ENCODE results near the gene OSBPL10. TPM values are rescaled to one million over a fixed set of nuclear protein-coding genes. Genes with fewer than 3 reads are reported as not detected.

Gene OSBPL10
- total and polyA plus RNA-seq, 2 of the 8 experiments (the other 6 are each of a cell fraction or from before 2014, with no cell fraction given) = 26.2 to 86.7 TPM

DNA sequence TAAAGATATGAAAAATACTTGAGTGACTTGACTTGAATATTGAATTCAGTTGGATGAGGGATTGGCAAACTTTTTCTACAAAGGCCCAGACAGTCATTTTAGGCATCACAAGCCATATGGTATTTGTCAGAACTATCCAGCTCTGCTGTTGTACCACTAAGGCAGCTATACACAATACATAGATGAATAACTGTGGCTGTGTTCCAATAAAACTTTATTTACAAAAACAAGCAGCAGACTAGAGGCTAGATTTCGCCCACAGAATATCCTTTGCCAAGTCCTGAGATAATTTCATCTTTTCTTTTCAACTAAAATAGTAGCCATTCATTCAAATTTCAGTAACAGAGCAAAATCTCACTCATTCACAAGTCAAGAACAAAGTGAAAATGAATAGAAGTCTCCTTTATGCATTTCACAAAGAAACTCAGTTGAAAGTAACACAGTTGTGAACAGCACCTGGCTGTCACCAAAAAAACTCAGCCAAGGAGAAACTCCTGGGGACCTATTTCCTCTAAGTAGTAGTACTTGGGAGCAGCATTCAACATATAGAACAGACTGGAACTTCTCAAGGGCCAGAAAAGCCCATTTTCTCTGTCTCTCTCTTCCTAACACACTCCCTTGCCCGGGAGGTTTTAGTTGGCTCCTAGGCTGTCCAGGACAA is 56.3 kb downstream of the OSBPL10 start:
- Histone ChIP-seq H2BK15ac (ENCODE audit: low read length) (no peak overlapping the region), H3K27me3 (replicated peaks in 1 of 4; ENCODE audit: control insufficient read depth in 3 of 4, extremely low read depth in 1 of 4, insufficient read depth in 3 of 4, low read length in 3 of 4) (no peaks in the 10 kb centered on the region), H3K79me1 (ENCODE audit: low read depth, low read length) (peaks cover 6% of the 10 kb centered on the region), H3K4me1 (replicated peaks in 1 of 4; ENCODE audit: control insufficient read depth in 3 of 4, insufficient read depth in 4 of 4, low read length in 3 of 4) (peaks cover 0 to 9% (median 2%) of the 10 kb centered on the region in 4 experiments; a peak in 3 of 7 replicates), H2AFZ (ENCODE audit: low read length) (no peak overlapping the region), H3K56ac (replicated peaks; ENCODE audit: insufficient read length, low read depth, low read length) (no peak overlapping the region), H2BK12ac (ENCODE audit: low read depth, low read length) (no peak overlapping the region), H3K36me3 (ENCODE audit: control insufficient read depth in 2 of 4, insufficient read depth in 4 of 4, low read length in 3 of 4) (peaks cover 0 to 8% (median 3%) of the 10 kb centered on the region in 4 experiments; a peak in 2 of 8 replicates), H2AK5ac (ENCODE audit: low read depth, low read length) (no peak overlapping the region), H3K9me3 (ENCODE audit: insufficient read depth in 2 of 2, low read depth in 1 of 2, low read length in 1 of 2) (peaks cover 7 to 8% of the 10 kb centered on the region in 2 experiments), H2BK5ac (ENCODE audit: low read depth, low read length) (no peak overlapping the region), H3K23me2 (ENCODE audit: low read depth, low read length) (no peaks in the 10 kb centered on the region; the same call in 1 of the 2 replicates), H3K79me2 (ENCODE audit: control insufficient read depth in 1 of 2, insufficient read depth in 2 of 2, low read length in 2 of 2) (peaks cover 8 to 94% of the 10 kb centered on the region in 2 experiments), H2BK120ac (replicated peaks; ENCODE audit: low read depth, low read length) (no peak overlapping the region), H3K14ac (ENCODE audit: insufficient read length) (peak overlapping the region; percentile 17), H4K8ac (ENCODE audit: extremely low read depth, insufficient read depth, low read length) (no peak overlapping the region), H2BK20ac (ENCODE audit: low read length) (no peak overlapping the region), H4K5ac (ENCODE audit: insufficient read length, low read depth, low read length) (peak overlapping the region; percentile 15), H4K91ac (replicated peaks; ENCODE audit: insufficient read length, low read length) (no peak overlapping the region), H3K9ac (replicated peaks in 1 of 4; ENCODE audit: extremely low read depth in 1 of 4, low read depth in 3 of 4, low read length in 3 of 4) (no peak overlapping the region), H3K4ac (replicated peaks; ENCODE audit: insufficient read length, low read depth, low read length) (no peak overlapping the region), H4K20me1 (replicated peaks in 1 of 2; ENCODE audit: control insufficient read depth in 1 of 2, insufficient read depth in 2 of 2, low read length in 2 of 2) (no peaks in the 10 kb centered on the region), H3K18ac (ENCODE audit: extremely low read depth, low read length) (no peak overlapping the region), H3K27ac (ENCODE audit: low read depth, low read length) (no peak overlapping the region), H3K23ac (ENCODE audit: insufficient read length) (no peak overlapping the region), H3K4me3 (ENCODE audit: extremely low read depth in 1 of 4, insufficient read depth in 2 of 4, low read depth in 3 of 4, low read length in 4 of 4) (no peak overlapping the region), H3K4me2 (ENCODE audit: insufficient read depth in 1 of 2, low read depth in 2 of 2, low read length in 2 of 2) (no peak overlapping the region)
- FAIRE-seq = no peak
- DNase-seq (ENCODE audit: low read depth in 1 of 2, low spot score in 2 of 2) = no peak
- ChIA-PET POLR2A (ENCODE audit: partially characterized antibody) (no interaction called here), CTCF (ENCODE audit: partially characterized antibody) (interaction anchor here (1.4 kb wide), 1 partner anchor 16 kb away, joined by 4 read pairs; no protein-coding TSS in a partner anchor)
- 86% methylated on average over 2 of the region's 2 CpGs; no CpG with 5 or more reads in 1 of the 2 experiments for whole genome bisulfite sequencing, 2 experiments (ENCODE audit: extremely low coverage in 1 of 2, insufficient coverage in 1 of 2, insufficient read length in 1 of 2, insufficient replicate concordance in 2 of 2, low coverage in 1 of 2, low lambda C conversion rate in 2 of 2, missing lambda C conversion rate in 1 of 2)
- TF ChIP-seq BRCA1 (IDR thresholded peaks at IDR 0.05; ENCODE audit: low read depth, low read length) = no peak
- TF ChIP-seq CHD2 (IDR thresholded peaks at IDR 0.05; ENCODE audit: low read length) = no peak
- TF ChIP-seq, protein P1, sequence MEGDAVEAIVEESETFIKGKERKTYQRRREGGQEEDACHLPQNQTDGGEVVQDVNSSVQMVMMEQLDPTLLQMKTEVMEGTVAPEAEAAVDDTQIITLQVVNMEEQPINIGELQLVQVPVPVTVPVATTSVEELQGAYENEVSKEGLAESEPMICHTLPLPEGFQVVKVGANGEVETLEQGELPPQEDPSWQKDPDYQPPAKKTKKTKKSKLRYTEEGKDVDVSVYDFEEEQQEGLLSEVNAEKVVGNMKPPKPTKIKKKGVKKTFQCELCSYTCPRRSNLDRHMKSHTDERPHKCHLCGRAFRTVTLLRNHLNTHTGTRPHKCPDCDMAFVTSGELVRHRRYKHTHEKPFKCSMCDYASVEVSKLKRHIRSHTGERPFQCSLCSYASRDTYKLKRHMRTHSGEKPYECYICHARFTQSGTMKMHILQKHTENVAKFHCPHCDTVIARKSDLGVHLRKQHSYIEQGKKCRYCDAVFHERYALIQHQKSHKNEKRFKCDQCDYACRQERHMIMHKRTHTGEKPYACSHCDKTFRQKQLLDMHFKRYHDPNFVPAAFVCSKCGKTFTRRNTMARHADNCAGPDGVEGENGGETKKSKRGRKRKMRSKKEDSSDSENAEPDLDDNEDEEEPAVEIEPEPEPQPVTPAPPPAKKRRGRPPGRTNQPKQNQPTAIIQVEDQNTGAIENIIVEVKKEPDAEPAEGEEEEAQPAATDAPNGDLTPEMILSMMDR (IDR thresholded peaks at IDR 0.05; ENCODE audit: control extremely low read depth in 1 of 3, insufficient read depth in 1 of 3, low read depth in 1 of 3, low read length in 3 of 3) = no peak
- TF ChIP-seq SRF (IDR thresholded peaks at IDR 0.05; ENCODE audit: low read depth, low read length) = no peak
- TF ChIP-seq EZH2 (IDR thresholded peaks at IDR 0.05; ENCODE audit: low read depth, low read length, severe bottlenecking) = no peak
- no peak for TF ChIP-seq CBX5 (IDR thresholded peaks at IDR 0.05; ENCODE audit: low read depth, low read length)
- TF ChIP-seq RNF2 (IDR thresholded peaks at IDR 0.05; ENCODE audit: borderline replicate concordance, low read depth, low read length, missing control alignments, poor library complexity, severe bottlenecking) = no peak
- TF ChIP-seq RXRA (IDR thresholded peaks at IDR 0.05; ENCODE audit: insufficient read depth, low read depth, low read length) = no peak
- no peak for TF ChIP-seq MAFK (IDR thresholded peaks at IDR 0.05; ENCODE audit: low read depth, low read length)
